SHP77 treated with DMSO at 0.1 percent for 48 hours (cell line): ENCODE results near the gene CYP24A1.

Source experiments
- DNase-seq: peaks from one replicate; lab custom pipeline; 2025; lab: John Stamatoyannopoulos, UW

Gene CYP24A1

GRCh38 chr20:54173653-54174456 lies at the start of gene CYP24A1:
TSS of gene CYP24A1 (minus strand) at chr20:54173986. CDS start at chr20:54173579, 407 bp downstream.
- no peak for DNase-seq

- DNase-seq = no peak
Measured at GRCh38 chr20:54223285-54223684, 49.5 kb upstream of the CYP24A1 start.

GRCh38 chr20:54221996-54222890 lies 48.5 kb upstream of the CYP24A1 start:
- no peak for DNase-seq

- DNase-seq = no peak
Measured at GRCh38 chr20:54221353-54221752, 47.6 kb upstream of the CYP24A1 start.

- DNase-seq = no peak
Measured at GRCh38 chr20:54220722-54221121, 46.9 kb upstream of the CYP24A1 start.

GRCh38 chr20:54219751-54220426 lies 46.1 kb upstream of the CYP24A1 start:
- DNase-seq = no peak

- no peak for DNase-seq
Measured at GRCh38 chr20:54218470-54218869, 44.7 kb upstream of the CYP24A1 start.

- no peak for DNase-seq
Measured at GRCh38 chr20:54217762-54218161, 44.0 kb upstream of the CYP24A1 start.

GRCh38 chr20:54215157-54215789 lies 41.5 kb upstream of the CYP24A1 start:
- DNase-seq = no peak

GRCh38 chr20:54214566-54214965 lies 40.8 kb upstream of the CYP24A1 start:
- DNase-seq = no peak

GRCh38 chr20:54212871-54213270 lies 39.1 kb upstream of the CYP24A1 start:
- DNase-seq = no peak

GRCh38 chr20:54212226-54212625 lies 38.4 kb upstream of the CYP24A1 start:
- DNase-seq = no peak

GRCh38 chr20:54209216-54209813 lies 35.5 kb upstream of the CYP24A1 start:
- no peak for DNase-seq

- no peak for DNase-seq
Measured at GRCh38 chr20:54208548-54209176, 34.9 kb upstream of the CYP24A1 start.

- peak; percentile 95 for DNase-seq
Measured at GRCh38 chr20:54207743-54208547, 34.2 kb upstream of the CYP24A1 start, which contains the start of gene PFDN4. TSS of gene PFDN4 (plus strand) at chr20:54208087. CDS start at chr20:54208101, 14 bp downstream.

- DNase-seq = no peak
Measured at GRCh38 chr20:54207053-54207742, 33.4 kb upstream of the CYP24A1 start.

GRCh38 chr20:54205450-54205849 lies 31.7 kb upstream of the CYP24A1 start:
- DNase-seq = no peak

- no peak for DNase-seq
Measured at GRCh38 chr20:54204481-54204880, 30.7 kb upstream of the CYP24A1 start.

- DNase-seq = no peak
Measured at GRCh38 chr20:54204063-54204462, 30.3 kb upstream of the CYP24A1 start.
